IPS DF 6.9 (cell line): ENCODE measurements around the gene PERM1.
"Not testable (repeated sequence)": the region's sequence is repeated elsewhere in the genome, so short reads cannot be mapped to it uniquely, and the experiment has no call there.

ENCODE experiments used
- DNase-seq: peaks from one replicate; pipeline ENCODE4 v3.0.0-alpha.2; 2013; ENCODE audit warnings: low read depth, low spot score
- H3K27ac ChIP-seq: one replicate; pipeline ENCODE4 v1.5.1; 2013; ENCODE audit warnings: low read length, control low read depth
- H3K27me3 ChIP-seq: 2 replicates; pipeline ENCODE4 v1.6.1; 2013; ENCODE audit warnings: mild to moderate bottlenecking, low read length; ENCODE audit not compliant: control insufficient read depth, insufficient read depth
- H3K36me3 ChIP-seq: 2 replicates; pipeline ENCODE4 v1.6.1; 2013; ENCODE audit warnings: low read length; ENCODE audit not compliant: control insufficient read depth, insufficient read depth
- H3K4me1 ChIP-seq: 2 replicates; pipeline ENCODE4 v1.6.1; 2013; ENCODE audit warnings: low read length; ENCODE audit not compliant: control insufficient read depth, insufficient read depth
- H3K4me3 ChIP-seq: 2 replicates; pipeline ENCODE4 v1.5.1; 2013; ENCODE audit warnings: mild to moderate bottlenecking, low read length
- H3K9me3 ChIP-seq: 2 replicates; pipeline ENCODE4 v1.6.1; 2013; ENCODE audit warnings: low read length, inconsistent platforms; ENCODE audit not compliant: control insufficient read depth, insufficient read depth
- WGBS: extraction: QIAGEN DNeasy Blood & Tissue Kit; methylation state at CpG from one replicate; pipeline ENCODE4 v1.1.7; 2013; ENCODE audit warnings: mixed read lengths, missing lambda C conversion rate; ENCODE audit not compliant: insufficient read length, insufficient coverage; 5-methylcytosine and 5-hydroxymethylcytosine counted together

PERM1 gene

DNA sequence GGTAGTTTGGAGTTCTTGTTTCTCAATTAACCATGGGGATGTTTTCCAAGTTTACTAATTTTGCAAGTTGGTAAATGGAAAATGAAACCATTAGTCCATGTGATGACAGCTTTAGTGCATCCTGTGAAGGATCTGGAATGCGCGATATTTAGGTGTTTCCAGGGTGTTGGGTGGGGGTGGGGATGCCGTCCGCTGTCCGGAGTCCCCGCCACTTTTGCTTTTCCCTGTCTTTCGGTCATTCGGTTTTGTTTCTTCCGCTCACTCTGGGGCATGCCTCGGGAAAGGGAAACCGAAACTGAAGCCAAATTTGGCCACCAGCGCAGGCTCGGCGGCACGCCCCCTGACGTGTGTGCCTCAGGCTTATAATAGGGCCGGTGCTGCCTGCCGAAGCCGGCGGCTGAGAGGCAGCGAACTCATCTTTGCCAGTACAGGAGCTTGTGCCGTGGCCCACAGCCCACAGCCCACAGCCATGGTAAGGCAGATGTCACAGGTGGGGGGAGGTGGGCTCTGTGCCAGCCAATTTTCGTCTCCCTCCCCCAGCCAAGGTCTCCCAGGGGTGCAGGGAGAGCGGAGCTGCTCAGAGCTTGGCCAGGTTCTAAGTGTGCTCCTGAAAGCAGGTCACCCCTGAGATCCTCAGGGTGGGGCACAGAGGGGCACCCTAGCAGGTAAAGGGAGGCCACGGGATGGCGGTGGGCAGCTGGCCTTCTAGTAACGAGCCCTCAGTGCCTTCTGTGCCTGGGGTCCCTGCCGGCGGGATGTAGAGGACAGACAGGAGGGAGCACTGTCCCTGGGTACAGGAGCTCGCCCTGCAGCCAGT lies 31.4 kb upstream of the PERM1 start, which contains the start of gene ISG15:
ISG15 (plus strand) TSS at position 393 of the 817 bp plus-strand sequence; CDS start at position 470, 77 bp downstream.
- WGBS, result no CpG with 5 or more reads among the region's 30 CpGs
- Histone ChIP-seq H3K27ac (no peak within 1 kb of the TSS), H3K9me3 (no peaks in the 10 kb centered on the region), H3K27me3 (no peaks in the 10 kb centered on the region), H3K36me3 (no peaks in the 10 kb centered on the region), H3K4me3 (peak within 1 kb of the TSS; percentile 57; the same call in 1 of the 2 replicates), H3K4me1 (peaks cover 2% of the 10 kb centered on the region)
- no peak for DNase-seq

DNA sequence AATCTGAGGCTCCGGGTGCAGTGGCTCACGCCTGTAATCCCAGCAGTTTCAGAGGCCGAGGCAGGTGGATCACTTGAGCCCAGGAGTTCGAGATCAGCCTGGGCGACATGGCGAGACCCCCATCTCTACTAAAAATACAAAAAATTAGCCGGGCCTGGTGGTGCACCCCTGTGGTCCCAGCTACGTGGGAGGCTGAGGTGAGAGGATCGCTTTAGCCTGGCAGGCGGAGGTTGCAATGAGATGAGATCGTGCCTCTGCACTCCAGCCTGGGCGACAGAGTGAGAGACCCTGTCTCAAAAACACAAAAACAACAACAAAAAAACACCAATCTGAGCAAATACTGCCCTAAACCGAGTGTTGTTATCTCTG lies 30.8 kb upstream of the PERM1 start:
- H3K27me3 ChIP-seq, H3K36me3 ChIP-seq, DNase-seq, H3K4me3 ChIP-seq, H3K27ac ChIP-seq, H3K9me3 ChIP-seq, H3K4me1 ChIP-seq: not testable (repeated sequence)
- no CpG with 5 or more reads among the region's 13 CpGs for WGBS

DNA sequence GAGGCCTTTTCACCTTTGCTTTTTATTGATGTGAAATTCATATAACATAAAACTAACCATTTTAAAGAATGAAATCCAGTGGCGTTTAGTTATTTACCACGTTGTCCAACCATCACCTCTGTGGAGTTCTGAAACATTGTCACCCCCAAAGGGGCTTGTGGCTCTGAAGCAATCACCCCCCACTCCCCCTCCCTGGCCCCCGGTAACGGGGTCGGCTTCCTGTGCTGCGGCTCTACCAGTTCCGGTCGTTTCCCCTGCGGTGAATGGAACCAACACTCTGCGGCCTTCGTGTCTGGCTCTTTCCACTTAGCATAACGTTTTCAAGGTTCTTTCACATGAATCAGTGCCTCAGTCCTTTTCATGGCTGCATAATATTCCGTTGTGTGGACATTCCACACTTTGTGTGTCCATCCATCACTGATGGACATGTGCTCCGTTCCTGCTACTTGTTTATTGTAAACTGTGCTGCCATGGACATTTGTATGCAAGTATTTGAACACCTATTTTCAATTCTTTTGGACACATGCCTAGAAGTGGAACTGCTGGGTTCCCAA lies 29.6 kb upstream of the PERM1 start:
- WGBS, result no CpG with 5 or more reads among the region's 14 CpGs
- Histone ChIP-seq H3K36me3 (no peaks in the 10 kb centered on the region), H3K27me3 (no peaks in the 10 kb centered on the region), H3K4me3 (no peak overlapping the region), H3K27ac (no peak overlapping the region), H3K9me3 (no peaks in the 10 kb centered on the region), H3K4me1 (peaks cover 2% of the 10 kb centered on the region)
- no peak for DNase-seq

DNA sequence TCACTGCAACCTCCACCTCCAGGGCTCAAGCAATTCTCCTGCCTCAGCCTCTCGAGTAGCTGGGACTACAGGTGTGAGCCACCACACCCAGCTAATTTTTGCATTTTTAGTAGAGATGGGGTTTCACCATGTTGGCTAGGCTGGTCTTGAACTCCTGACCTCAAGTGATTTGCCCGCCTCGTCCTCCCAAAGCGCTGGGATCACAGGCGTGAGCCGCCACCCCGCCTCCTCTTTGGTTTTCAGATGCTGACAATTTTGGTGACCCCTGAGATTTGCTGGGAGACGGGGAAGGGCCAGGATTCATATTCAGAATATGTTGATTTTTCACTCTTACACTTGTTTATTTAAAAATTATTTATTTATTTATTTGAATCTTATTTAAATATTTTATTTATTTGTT lies 28.2 kb upstream of the PERM1 start:
- not testable (repeated sequence) for H3K36me3 ChIP-seq, DNase-seq
- WGBS, result no CpG with 5 or more reads among the region's 8 CpGs

DNA sequence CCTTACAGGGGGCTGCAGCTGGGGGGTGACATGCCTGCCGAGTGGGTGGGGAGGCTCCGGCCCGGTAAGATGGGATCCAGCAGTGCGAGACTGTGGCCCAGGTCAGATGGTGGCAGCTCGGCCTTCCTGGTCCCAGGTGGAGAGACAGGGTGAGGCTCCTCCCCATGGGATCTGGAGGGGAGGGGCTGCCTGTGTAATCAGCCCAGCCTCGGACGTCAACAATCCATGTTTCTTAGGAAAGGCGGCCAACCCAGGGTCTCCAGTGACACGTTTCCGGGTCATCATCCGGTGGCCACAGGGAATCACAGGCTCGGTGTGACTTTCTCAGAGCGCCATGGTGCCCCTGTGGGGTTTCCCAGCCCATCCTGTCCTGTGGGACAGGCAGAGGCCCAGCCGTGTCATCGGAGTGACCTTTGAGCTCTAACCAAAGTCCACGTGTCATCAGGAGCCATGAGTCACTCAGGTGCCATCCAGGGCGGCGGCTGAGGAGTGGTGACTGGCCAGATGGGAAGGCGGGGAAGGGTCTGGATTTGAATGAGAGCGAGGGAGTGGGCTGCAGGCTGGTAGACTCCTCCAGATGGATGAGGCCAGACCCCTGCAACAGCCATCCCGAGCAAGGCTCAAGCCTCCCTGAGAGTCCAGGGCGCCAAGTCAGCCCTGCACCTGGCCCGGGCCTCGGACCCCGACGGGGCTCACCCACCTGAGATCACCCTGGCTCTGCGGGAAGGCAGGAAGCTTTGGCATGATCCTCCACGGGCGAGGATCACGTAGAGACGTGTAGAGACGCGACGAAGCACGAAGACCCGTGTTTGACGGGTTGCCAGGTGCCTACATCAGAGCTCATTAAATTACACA lies 24.6 kb upstream of the PERM1 start:
- Histone ChIP-seq H3K4me1 (peaks cover 11% of the 10 kb centered on the region), H3K27ac (no peak overlapping the region), H3K27me3 (no peaks in the 10 kb centered on the region; the same call in 1 of the 2 replicates), H3K36me3 (no peaks in the 10 kb centered on the region), H3K9me3 (no peaks in the 10 kb centered on the region), H3K4me3 (no peak overlapping the region)
- no CpG with 5 or more reads among the region's 37 CpGs for WGBS
- no peak for DNase-seq

More for the DNA sequence above, 28.2 kb upstream of the PERM1 start:
- not testable (repeated sequence) for H3K4me3 ChIP-seq, H3K9me3 ChIP-seq, H3K27me3 ChIP-seq, H3K27ac ChIP-seq, H3K4me1 ChIP-seq

DNA sequence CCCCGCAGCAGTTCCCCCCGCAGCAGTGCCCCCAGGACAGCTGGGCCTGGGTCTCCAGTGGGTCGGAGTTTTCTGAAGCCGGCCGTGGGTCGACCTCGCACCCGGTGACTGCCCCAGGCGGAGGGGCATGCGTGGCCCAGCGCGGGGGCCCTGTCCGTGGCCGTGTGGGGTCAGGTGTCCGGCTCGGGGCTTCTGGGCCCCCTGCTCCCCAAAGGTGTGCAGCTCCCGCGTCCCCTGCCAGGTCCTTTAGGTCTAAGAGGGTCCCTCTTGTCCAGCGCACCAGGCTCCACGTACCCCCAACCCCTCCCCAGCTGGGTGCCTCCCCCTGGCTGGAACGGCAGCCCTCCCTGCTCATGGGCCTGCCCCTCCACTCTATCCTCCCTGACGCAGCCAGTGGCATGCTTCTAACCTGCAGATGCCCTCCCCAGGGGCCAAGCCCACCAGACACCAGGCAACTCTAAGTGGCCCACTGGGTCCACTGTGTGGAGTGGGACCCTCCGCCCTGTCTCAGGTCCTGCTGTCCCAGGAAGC lies 23.9 kb upstream of the PERM1 start:
- WGBS, result no CpG with 5 or more reads among the region's 23 CpGs
- no peaks in the 10 kb centered on the region for H3K36me3 ChIP-seq
- no peaks in the 10 kb centered on the region; the same call in 1 of the 2 replicates for H3K27me3 ChIP-seq
- H3K27ac ChIP-seq, result no peak overlapping the region
- DNase-seq, result no peak
- no peak overlapping the region for H3K4me3 ChIP-seq
- no peaks in the 10 kb centered on the region for H3K9me3 ChIP-seq
- peaks cover 11% of the 10 kb centered on the region for H3K4me1 ChIP-seq

DNA sequence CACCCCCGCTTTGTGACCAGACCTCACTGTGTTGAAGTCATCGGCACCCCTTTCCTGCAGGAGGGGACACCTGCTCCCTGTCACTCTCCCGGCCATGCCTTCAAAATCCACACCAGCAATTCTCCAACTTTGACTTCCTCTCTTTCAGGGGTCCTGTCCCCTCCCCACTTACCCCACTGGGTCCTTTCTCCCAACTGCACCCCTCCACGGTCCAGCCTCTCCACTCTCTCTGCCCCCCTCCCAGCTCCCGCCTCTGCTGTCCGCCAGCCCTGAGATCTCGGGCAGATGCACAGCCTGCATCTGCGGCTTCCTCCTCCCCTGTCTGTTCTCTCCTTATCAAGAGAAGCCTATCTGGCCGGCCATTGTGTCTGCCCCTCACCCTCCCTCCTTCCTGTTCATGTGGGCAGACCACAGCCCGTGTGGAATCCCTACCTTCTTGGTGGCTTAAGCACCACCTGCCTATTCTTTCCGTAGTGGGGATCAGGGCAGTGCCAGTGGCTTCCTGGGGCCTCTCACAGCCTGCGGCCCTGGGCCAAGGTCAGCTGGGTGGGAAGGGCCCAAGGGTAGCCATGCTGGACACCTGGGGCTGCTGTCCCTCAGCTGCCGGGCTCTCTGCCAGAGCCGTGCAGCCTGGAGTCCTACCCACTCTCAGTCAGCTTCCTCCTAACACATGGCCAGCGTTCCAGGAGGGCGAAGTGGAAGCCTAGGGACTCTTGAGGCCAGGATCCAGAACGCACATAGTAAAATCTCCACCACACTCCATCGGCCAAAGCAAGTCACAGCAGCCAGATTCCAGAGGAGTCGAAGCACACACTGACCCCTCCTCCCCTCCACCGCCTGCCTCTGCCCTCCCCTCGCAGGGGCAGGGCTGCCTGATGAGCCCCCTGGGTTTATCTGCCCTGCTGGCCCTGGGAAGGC lies 23.1 kb upstream of the PERM1 start:
- DNase-seq, result no peak
- Histone ChIP-seq H3K36me3 (no peaks in the 10 kb centered on the region), H3K9me3 (no peaks in the 10 kb centered on the region), H3K4me1 (peaks cover 11% of the 10 kb centered on the region), H3K27ac (no peak overlapping the region), H3K4me3 (no peak overlapping the region), H3K27me3 (no peaks in the 10 kb centered on the region; the same call in 1 of the 2 replicates)
- WGBS, result no CpG with 5 or more reads among the region's 21 CpGs

DNA sequence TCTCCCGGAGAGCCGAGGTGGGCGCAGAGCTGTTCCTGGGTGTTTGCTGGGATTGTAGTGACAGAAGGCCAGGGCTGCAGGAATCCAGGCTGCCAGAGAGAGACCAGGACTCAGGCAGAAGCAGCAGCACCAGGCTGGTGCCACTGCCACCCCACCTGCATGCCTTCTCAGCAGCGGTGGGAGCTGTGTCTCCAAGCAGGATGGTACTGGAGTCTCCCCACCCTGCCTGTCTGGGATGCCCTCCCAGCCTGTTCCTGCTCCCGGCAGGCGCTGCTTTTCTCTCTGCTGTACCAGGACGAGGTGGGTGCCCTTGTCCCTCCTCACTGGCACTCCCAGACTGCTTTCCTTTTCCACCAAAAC lies 22.5 kb upstream of the PERM1 start:
- no peaks in the 10 kb centered on the region for H3K9me3 ChIP-seq
- H3K4me3 ChIP-seq, result no peak overlapping the region
- H3K36me3 ChIP-seq, result no peaks in the 10 kb centered on the region
- no peak overlapping the region for H3K27ac ChIP-seq
- no peak for DNase-seq
- H3K4me1 ChIP-seq, result peaks cover 12% of the 10 kb centered on the region
- H3K27me3 ChIP-seq, result peaks cover 3% of the 10 kb centered on the region; the same call in 1 of the 2 replicates
- no CpG with 5 or more reads among the region's 7 CpGs for WGBS

DNA sequence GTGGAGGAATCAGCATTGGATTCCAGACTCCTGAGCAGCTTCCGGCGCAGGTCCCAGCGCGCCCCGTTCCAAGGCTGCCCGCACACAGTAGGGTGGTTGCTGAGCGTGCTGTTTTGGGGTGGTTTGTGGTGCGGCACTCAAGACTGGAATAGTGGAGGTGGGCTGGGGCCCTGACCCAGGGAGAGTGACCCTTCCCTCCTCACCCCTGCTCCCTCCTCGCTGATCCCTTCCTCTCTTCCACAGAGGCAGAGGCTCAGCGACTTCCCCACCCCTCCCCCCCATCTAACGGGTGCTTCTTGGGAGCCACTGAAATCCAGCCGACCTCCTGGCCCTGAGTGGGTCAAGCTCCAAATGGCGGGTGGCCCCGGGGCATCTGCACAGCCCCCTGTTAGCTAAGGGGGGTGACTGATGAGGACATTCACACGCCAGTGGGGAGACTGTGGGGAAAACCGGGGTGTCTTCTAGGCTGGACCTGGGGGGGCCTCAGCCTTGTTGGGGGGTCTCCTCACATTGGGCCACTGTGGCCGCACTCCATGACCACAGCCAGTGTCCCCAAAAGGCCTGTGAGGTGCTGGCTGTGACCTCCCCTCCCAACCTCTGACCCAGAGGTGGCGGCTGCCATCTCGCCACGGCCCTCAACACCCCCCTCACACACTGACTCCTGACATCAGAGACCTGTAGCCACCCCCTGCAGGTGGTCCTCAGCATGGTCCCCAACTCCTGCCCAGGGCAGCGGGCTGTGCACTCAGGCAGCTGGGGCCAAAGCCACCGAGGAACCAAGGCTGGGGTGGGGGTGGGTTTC lies 21.9 kb upstream of the PERM1 start:
- Histone ChIP-seq H3K36me3 (no peaks in the 10 kb centered on the region), H3K27me3 (peaks cover 6% of the 10 kb centered on the region; the same call in 1 of the 2 replicates), H3K27ac (no peak overlapping the region), H3K9me3 (no peaks in the 10 kb centered on the region), H3K4me3 (no peak overlapping the region), H3K4me1 (peaks cover 13% of the 10 kb centered on the region)
- no CpG with 5 or more reads among the region's 22 CpGs for WGBS
- no peak for DNase-seq
